NCI-H1092 treated with DMSO at 0.1 percent for 48 hours (cell line): ENCODE measurements around the gene EFNB1.
"Not testable (repeated sequence)": the region's sequence is repeated elsewhere in the genome, so short reads cannot be mapped to it uniquely, and the experiment has no call there.

Experiments used
- DNase-seq: peaks from one replicate; lab custom pipeline; 2025; lab: John Stamatoyannopoulos, UW

Gene EFNB1

DNA sequence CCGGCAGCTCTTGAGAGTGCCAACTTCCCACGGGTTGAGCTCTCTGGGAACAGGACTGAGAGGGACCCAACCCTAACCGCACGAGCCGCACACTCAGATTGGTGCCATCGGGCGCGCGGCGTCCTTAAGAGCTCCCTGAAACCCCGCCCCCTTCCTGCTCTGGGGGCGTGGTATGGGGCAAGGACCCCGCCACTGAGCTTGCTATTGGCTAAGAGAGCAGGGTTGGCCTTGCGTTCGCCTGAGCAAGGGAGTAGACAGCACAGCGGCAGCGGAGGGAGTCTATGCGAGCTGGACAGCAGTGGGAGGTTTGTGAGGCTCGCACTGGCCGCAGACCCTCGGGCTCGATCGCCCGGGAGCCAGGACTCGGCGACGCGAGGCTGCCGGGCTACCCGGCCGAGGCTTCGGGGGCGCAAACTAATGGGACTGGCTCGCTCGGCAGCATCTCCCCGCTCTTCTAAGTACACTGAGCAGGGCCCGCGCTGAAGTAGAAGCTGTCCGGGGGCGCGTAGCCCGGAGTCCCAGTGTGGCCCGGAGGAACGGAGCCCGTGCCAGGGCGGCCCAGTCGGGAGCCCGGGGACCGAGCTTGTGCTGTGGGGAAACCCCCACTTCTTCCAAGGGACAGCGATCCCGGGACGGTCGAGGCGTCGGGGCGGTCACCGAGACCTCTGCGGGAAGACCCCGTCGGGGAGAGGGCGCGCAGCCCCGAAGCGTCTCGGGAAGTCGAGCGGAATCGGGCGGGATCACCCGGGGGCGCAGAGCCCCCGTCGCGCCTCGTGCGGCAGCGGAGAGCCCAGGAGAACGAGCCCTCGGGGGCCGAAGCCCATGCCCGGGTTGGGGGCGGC lies at the start of gene EFNB1:
TSS of gene EFNB1 (plus strand) at position 282 of the 842 bp plus-strand sequence. CDS start 756 bp downstream, outside the sequence.
- DNase-seq = peak; percentile 97

GRCh38 chrX:68781295-68781694 lies 47.5 kb upstream of the EFNB1 start:
- DNase-seq = not testable (repeated sequence)

- DNase-seq = no peak
Measured at GRCh38 chrX:68784816-68785215, 44.0 kb upstream of the EFNB1 start.

DNA sequence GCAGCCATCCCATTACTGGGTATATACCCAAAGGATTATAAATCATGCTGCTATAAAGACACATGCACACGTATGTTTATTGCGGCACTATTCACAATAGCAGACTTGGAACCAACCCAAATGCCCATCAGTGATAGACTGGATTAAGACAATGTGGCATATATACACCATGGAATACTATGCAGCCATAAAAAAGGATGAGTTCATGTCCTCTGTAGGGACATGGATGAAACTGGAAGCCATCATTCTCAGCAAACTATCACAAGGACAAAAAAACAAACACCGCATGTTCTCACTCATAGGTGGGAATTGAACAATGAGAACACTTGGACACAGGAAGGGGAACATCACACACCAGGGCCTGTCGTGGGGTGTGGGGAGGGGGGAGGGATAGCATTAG lies 42.2 kb upstream of the EFNB1 start:
- not testable (repeated sequence) for DNase-seq

DNA sequence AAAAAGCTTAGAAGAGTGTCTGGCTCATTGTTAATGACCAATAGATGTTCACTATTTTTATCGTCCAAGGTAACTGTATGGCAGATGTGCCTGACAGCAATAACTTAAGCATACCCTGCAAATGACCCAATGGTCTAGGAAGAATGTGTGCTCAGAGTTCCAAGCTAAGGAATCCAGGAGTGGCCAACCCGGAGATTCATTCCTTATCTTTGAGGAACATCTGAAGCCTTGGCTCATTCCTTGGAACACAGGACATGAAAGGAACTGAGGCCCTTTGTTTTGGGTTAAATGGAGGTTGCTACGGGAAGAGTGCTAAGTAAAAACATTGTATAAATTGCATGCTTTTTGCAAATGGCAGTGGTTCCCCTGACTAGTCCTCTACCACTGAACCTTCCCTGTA lies 38.9 kb upstream of the EFNB1 start:
- DNase-seq = no peak

- no peak for DNase-seq
Measured at GRCh38 chrX:68792083-68792482, 36.7 kb upstream of the EFNB1 start.

- no peak for DNase-seq
Measured at GRCh38 chrX:68794461-68794860, 34.4 kb upstream of the EFNB1 start.

GRCh38 chrX:68795741-68796140 lies 33.1 kb upstream of the EFNB1 start:
- no peak for DNase-seq

- not testable (repeated sequence) for DNase-seq
Measured at GRCh38 chrX:68798400-68798799, 30.4 kb upstream of the EFNB1 start.

GRCh38 chrX:68801737-68802290 lies 27.0 kb upstream of the EFNB1 start:
- DNase-seq = no peak

DNA sequence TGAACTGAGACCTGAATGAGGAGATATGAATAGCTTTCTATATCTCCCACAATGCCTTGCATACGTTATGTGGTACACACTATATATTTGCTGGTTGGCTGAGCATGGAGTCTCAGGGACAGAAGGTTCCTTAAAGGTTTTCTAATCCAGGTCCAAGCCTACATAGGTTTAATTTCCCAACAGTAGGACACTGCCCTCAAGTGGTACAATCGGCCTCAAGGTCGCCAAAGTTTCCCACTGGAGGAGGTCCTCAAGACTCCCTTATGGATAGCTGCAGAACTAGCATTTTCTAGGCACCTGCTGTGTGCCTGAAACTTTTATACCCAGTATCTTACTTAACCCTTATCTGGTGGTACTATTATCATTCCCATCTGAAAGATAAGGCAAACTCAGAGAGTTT lies 21.0 kb upstream of the EFNB1 start:
- DNase-seq = no peak

DNA sequence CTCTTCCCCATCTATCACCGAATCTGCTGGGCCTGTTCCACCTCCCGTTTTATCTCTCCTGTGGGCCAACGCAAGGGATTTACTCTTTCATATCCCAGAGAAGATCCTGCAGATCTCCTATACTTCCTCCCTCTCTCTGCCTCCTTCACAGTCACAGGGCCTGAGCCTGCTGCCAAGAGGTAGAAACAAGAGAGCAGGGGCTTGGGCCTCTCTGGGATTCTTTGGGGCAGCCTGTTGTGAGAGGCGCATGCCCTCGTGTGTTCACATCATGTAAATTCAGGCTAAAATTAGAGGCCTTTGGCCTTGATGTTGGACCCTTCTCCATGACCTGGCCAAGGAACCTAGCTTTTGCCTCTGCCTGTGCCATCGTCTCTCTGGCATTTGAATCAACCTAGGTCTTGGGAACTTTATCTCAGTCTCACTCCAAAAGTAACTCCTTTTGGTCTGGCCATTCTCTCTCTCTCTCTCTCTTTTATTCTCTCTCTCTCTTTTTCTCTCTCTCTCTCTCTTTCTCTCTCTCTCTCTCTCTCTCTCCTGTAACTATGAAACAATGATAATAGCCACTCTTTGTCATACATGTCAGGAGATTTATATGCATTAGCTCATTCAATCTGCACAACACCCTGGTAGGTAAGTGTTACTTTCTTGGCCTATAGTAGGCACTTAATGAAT lies 20.0 kb upstream of the EFNB1 start:
- DNase-seq = peak; percentile 16

DNA sequence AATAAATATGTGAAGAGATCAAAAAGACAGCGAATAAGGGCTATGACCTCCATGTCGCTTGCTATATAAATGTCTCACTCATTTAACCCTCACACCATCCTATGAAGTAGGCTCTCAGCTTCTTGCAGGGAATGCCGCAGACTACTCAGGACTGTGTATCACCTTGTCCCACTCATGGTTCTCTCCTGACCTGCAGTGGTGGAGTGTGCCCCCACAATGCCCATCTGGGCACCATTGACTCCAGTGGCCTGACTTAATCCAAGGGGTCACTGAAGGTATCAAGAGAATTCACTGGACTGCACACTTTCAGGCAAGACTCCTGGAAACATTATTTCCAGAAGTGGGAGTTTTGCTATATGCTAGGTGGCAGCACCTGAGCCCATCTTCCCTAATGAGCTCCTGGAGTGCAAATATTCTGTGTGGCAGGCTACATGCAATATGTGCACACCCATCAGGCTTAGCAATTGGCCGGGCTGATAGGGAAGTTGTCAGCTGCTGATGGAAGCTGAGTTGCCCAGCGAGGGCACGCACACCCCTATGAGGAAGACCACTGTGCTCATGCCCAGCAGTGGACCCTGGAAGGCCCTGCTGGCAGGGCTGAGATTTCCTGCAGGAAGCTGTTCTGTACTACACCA lies 8.2 kb upstream of the EFNB1 start:
- DNase-seq = no peak

GRCh38 chrX:68821616-68822015 lies 7.2 kb upstream of the EFNB1 start:
- DNase-seq = no peak

GRCh38 chrX:68822641-68823410 lies 6.0 kb upstream of the EFNB1 start:
- peak; percentile 34 for DNase-seq

- DNase-seq = no peak
Measured at GRCh38 chrX:68823413-68824151, 5.2 kb upstream of the EFNB1 start.

GRCh38 chrX:68824152-68824433 lies 4.7 kb upstream of the EFNB1 start:
- DNase-seq = no peak

DNA sequence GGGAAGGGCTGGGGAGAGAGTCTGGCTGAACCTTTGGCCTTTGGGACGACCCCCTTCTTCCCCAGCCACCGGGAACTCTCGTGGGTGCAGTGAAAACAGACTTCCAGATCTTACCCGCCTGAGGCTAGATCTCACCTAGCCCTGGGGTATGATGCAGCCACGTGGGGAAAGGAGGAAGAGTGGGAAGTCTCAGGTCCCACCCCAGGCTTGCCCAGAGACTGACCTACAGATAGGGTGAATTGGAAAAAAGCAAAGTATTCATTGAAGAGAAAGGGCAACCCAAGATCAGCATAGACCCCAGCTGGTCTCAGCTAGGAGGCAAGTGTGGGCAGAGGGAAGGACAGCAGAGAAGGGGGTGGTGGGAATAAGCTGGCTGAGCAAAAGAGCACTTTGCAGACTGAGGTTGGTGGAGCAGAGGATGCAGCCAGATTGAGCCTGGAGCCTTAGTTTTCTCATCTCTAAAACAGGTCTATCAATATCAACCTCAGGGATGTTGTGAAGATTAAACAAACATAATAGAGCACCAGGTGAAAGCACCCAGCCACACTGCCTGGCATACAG lies 4.2 kb upstream of the EFNB1 start:
- no peak for DNase-seq

- DNase-seq = no peak
Measured at GRCh38 chrX:68826113-68826980, 2.5 kb upstream of the EFNB1 start.

GRCh38 chrX:68827256-68827655 lies 1.6 kb upstream of the EFNB1 start:
- no peak for DNase-seq
